Nephron (organoid): Measurements from ENCODE around the gene P2RX3.

Experiments
- H3K27ac Mint-ChIP-seq, 3 experiments: 2 replicates each; pipeline ENCODE4 v1.8.0; 2020; ENCODE audit warnings: mixed read lengths in 3 of 3, mild to moderate bottlenecking in 2 of 3, moderate library complexity in 1 of 3
- H3K27me3 Mint-ChIP-seq: 2 replicates; pipeline ENCODE4 v1.8.0; 2021; ENCODE audit warnings: low read depth, mild to moderate bottlenecking, moderate library complexity, mixed read lengths
- H3K36me3 Mint-ChIP-seq: 2 replicates; pipeline ENCODE4 v1.8.0; 2020; ENCODE audit warnings: low read depth, mixed read lengths
- H3K4me1 Mint-ChIP-seq: 2 replicates; pipeline ENCODE4 v1.8.0; 2020; ENCODE audit warnings: mixed read lengths
- H3K4me3 Mint-ChIP-seq, 3 experiments: 2 replicates each; pipeline ENCODE4 v1.8.0; 2020; ENCODE audit warnings: mild to moderate bottlenecking in 3 of 3, mixed read lengths in 3 of 3, moderate library complexity in 2 of 3
- H3K9me3 Mint-ChIP-seq: 2 replicates; pipeline ENCODE4 v1.8.0; 2020; ENCODE audit warnings: mixed read lengths
- CTCF ChIP-seq, 3 experiments: fragments of 200-600 bp; sonication (generic); IDR thresholded peaks; one replicate each; pipeline ENCODE4 v1.5.0; 2021; ENCODE audit warnings: antibody characterized with exemption in 3 of 3; ENCODE audit not compliant: unreplicated experiment in 3 of 3

Gene P2RX3

GRCh38 chr11:57342702-57343101 is 4.5 kb downstream of the P2RX3 start:
- Mint-ChIP-seq H3K36me3 (no peaks in the 10 kb centered on the region), H3K4me1 (peaks cover 61% of the 10 kb centered on the region), H3K27me3 (no peaks in the 10 kb centered on the region), H3K4me3 (peak overlapping the region in 1 of 3 experiments; percentile 32), H3K9me3 (no peaks in the 10 kb centered on the region), H3K27ac (peak overlapping the region in 2 of 3 experiments; percentile 33 to 47)
- TF ChIP-seq CTCF (IDR thresholded peaks at IDR 0.05; ENCODE audit: unreplicated experiment in 3 of 3): no peak

GRCh38 chr11:57343825-57344224 is 5.7 kb downstream of the P2RX3 start:
- no peaks in the 10 kb centered on the region for H3K27me3 Mint-ChIP-seq
- no peak overlapping the region for H3K4me3 Mint-ChIP-seq
- no peaks in the 10 kb centered on the region for H3K9me3 Mint-ChIP-seq
- TF ChIP-seq CTCF (IDR thresholded peaks at IDR 0.05; ENCODE audit: unreplicated experiment in 3 of 3): no peak
- H3K27ac Mint-ChIP-seq: peak overlapping the region; percentile 43 to 44 (median 44)
- H3K36me3 Mint-ChIP-seq: no peaks in the 10 kb centered on the region
- H3K4me1 Mint-ChIP-seq: peaks cover 59% of the 10 kb centered on the region

- Mint-ChIP-seq H3K9me3 (no peaks in the 10 kb centered on the region), H3K27me3 (no peaks in the 10 kb centered on the region), H3K36me3 (no peaks in the 10 kb centered on the region), H3K4me3 (no peak overlapping the region), H3K4me1 (peaks cover 53% of the 10 kb centered on the region), H3K27ac (no peak overlapping the region)
- TF ChIP-seq CTCF (IDR thresholded peaks at IDR 0.05; ENCODE audit: unreplicated experiment in 3 of 3): no peak
Measured at GRCh38 chr11:57344826-57345225, 6.7 kb downstream of the P2RX3 start.

- Mint-ChIP-seq H3K27ac (peak overlapping the region in 2 of 3 experiments; percentile 21 to 31), H3K4me3 (no peak overlapping the region), H3K27me3 (no peaks in the 10 kb centered on the region), H3K9me3 (no peaks in the 10 kb centered on the region), H3K4me1 (peaks cover 47% of the 10 kb centered on the region), H3K36me3 (no peaks in the 10 kb centered on the region)
- TF ChIP-seq CTCF (IDR thresholded peaks at IDR 0.05; ENCODE audit: unreplicated experiment in 3 of 3): peak; percentile 73 to 84 (median 83)
Measured at GRCh38 chr11:57345555-57346211, 7.5 kb downstream of the P2RX3 start.

- Mint-ChIP-seq H3K4me3 (peak overlapping the region in 1 of 3 experiments; percentile 7), H3K36me3 (peaks cover 5% of the 10 kb centered on the region), H3K27me3 (no peaks in the 10 kb centered on the region), H3K9me3 (peaks cover 3% of the 10 kb centered on the region), H3K27ac (peak overlapping the region in 2 of 3 experiments; percentile 80), H3K4me1 (peaks cover 42% of the 10 kb centered on the region)
- TF ChIP-seq CTCF (IDR thresholded peaks at IDR 0.05; ENCODE audit: unreplicated experiment in 3 of 3): no peak
Measured at GRCh38 chr11:57347336-57347735, 9.2 kb downstream of the P2RX3 start.

- Mint-ChIP-seq H3K4me1 (peaks cover 39% of the 10 kb centered on the region), H3K36me3 (peaks cover 5% of the 10 kb centered on the region), H3K9me3 (peaks cover 3% of the 10 kb centered on the region), H3K27me3 (peaks cover 3% of the 10 kb centered on the region), H3K4me3 (no peak overlapping the region), H3K27ac (peak overlapping the region in 2 of 3 experiments; percentile 80)
- TF ChIP-seq CTCF (IDR thresholded peaks at IDR 0.05; ENCODE audit: unreplicated experiment in 3 of 3): no peak
Measured at GRCh38 chr11:57348052-57348451, 9.9 kb downstream of the P2RX3 start.
